ENCODE data around the gene CACNB1.
A peak's percentile ranks its signal among the peaks of the same experiment; 100 is the strongest.

The CACNB1 gene

DNA sequence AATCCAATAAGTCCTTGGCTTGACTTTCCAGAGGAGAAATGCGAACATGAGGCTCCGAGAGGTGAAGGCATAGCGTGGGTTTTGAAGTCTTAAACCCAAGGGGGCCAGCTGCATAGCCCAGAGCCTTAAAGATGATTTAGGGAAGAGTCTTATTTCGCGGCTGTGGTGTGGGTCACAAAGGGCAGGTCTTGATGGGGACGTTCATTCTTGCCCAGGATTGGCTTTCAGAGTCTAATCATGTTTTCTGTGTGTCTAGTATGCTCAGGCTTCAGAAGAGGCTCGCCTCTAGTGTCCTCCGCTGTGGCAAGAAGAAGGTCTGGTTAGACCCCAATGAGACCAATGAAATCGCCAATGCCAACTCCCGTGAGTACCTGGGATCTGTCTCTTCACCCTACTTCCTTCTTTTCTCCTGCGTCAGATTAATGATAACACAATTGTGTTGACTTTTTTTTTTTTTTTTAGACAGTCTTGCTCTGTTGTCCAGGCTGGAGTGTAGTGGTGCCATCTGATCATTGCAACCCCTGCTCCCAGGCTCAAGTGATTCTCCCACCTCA is 3.6 kb upstream of the CACNB1 start:
- DNase-seq: no peak

- DNase-seq: no peak
These were observed 2.8 kb upstream of the CACNB1 start, which contains the start of gene RPL19 for GRCh38 chr17:39200070-39200879. Gene RPL19 (plus strand): TSS chr17:39200283. CDS start chr17:39200345, 62 bp downstream.

DNA sequence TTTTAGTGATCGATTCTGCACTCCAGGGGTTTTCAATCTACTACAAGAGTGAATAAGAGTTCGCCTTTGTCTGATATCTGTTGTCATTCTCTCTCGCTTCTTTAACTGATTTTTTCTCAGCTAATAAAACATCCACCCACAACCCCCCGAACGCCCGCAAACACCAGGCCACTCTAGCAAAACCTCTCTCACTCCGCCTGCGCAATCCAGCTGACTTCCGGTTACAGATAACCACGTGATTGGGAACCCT is 2.3 kb upstream of the CACNB1 start:
- DNase-seq: peak; percentile 93

GRCh38 chr17:39198186-39198566 is 707 bp upstream of the CACNB1 start:
- DNase-seq: no peak

DNA sequence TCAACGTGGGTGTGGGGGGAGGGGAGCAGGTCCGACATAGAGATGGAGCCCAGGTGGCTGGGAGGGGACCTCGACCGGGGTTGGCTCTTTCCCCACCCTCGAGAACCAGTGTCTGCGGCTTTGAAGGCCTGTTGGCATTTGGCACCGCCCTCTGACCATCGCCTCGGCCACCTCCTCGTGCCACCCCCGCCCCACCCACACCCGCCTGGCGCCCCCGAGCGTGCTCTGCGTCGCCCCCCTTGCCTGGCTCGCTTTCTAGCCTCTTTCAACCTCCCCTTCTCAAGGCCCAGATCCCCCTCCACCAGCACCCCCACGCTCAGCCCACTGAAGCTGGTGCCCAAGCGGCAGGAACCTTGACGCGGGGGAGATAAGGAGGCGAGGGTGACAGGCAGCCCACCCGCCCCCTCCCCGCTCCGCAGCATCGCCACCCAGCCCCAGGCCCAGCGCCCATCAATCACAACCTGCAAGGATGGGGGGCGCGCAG is 619 bp downstream of the CACNB1 start:
- DNase-seq: peak; percentile 57

- DNase-seq: peak; percentile 24
These were observed 1.1 kb downstream of the CACNB1 start for GRCh38 chr17:39196241-39196807.

- no peak for DNase-seq
These were observed 1.8 kb downstream of the CACNB1 start for GRCh38 chr17:39195568-39196160.

GRCh38 chr17:39194985-39195524 is 2.4 kb downstream of the CACNB1 start:
- no peak for DNase-seq

- DNase-seq: peak; percentile 77
These were observed 3.1 kb downstream of the CACNB1 start for GRCh38 chr17:39194089-39194984.

- no peak for DNase-seq
These were observed 4.1 kb downstream of the CACNB1 start for GRCh38 chr17:39193346-39193745.

DNA sequence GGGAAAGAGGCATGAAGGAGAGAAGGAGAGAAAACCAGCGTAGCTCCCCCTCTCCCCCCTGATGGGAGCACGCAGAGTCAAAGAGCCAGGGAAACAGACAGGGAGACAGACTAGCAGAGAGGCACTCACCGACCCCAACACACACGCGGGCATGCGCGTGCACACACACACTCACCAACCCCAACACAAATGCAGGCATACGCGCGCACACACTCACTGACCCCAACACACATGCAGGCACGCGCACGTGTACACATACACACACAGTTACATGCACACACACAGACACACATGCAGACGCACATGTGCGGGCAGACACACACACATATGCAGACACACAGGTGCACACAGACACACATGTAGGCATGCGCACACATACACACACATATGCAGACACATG is 4.6 kb downstream of the CACNB1 start:
- DNase-seq: no peak

GRCh38 chr17:39191750-39192510 is 5.5 kb downstream of the CACNB1 start:
- DNase-seq: no peak

- DNase-seq: no peak
These were observed 10.2 kb downstream of the CACNB1 start for GRCh38 chr17:39187152-39187830.

- no peak for DNase-seq
These were observed 10.9 kb downstream of the CACNB1 start for GRCh38 chr17:39186481-39187002.

DNA sequence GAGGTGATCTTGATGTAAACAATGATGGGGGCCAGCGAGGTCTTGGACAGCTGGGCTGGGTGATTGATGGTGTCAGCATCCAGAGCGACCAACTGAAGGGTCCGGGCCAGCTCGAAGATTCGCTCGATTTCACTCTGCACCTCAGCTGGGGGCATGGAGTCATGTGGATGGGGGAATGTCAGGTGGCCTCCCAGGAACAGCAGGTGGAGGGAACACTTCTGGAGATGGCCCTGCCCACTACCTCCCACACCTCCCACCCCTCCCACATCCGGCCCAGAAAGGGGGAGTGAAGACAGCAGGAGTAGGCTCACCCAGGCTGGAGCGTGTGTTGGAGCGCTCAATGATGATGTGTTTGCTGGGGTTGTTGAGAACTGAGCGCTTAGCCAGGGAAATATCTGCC is 13.7 kb downstream of the CACNB1 start:
- no peak for DNase-seq

DNA sequence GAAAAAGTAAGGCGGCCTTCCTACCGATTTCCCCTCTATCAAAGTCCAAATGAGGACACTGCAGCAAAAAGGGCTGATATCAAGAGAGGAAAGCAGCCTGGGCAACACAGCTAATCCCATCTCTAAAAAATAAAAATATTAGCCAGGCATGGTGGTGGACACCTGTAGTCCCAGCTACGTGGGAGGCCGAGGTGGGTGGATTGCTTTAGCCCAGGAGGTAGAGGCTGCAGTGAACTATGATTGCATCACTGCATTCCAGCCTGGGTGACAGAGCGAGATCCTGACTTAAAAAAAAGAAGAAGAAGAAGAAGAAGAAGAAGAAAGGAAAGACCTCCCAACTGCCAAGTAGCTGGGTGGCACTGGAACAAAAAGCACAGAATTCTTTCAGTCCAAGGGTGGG is 14.4 kb downstream of the CACNB1 start:
- no peak for DNase-seq

DNA sequence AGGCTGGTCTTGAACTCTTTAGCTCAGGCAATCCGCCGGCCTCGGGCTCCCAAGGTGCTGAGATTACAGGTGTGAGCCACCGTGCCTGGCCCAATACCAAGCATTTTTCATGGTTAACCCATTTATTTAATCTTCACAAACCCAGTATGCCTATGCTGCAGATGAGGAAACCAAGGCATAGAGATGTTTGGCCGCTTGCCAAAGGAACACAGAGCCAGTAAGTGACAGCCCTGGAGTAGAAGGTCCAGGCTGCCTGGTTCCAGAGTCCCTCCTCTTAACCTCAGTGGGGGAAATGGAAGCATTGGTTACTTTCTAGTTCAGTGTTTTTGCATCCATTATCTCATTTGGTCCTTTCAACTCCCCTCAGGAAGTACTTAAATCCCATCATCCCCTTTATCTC is 16.2 kb downstream of the CACNB1 start:
- DNase-seq: no peak

DNA sequence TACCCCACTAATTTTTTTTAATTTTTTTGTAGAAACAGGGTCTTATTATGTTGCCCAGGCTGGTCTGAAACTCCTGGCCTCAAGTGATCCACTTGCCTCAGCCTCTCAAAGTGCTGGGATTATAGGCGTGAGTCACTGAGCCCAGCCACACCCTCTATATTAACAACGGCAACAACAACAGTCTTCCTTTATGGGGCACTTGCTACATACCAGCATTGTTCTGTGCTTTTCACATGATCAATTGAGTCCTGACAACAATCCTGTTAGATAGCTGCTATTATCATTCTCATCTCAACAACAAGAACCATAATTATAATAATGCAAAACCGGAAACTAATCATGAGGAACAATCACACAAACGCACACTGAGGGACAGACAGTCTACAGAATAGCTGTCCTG is 18.9 kb downstream of the CACNB1 start:
- peak; percentile 50 for DNase-seq

- peak; percentile 35 for DNase-seq
These were observed 20.2 kb downstream of the CACNB1 start for GRCh38 chr17:39177256-39177655.

DNA sequence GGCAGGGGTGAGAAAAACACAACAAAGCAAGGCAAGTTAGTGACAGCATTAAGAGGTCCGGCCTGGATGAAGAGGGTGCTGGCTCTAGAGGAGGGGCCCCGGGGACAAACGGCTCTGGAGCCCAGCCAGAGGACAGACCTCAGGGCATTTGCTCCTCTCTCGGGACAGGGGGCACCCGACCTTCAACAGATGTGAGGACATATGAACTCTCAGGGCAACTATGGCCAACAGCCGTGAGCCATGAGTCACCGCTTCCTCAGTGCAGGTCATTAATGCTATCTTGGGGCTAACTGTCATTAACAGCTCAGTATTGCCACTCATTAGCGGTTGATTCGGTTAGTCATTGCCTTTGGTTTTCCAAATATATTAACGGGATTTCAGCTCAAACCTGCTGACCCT is 21.8 kb downstream of the CACNB1 start:
- no peak for DNase-seq
